ENCODE data around the gene FBXO45.
"Not testable (repeated sequence)": the region's sequence is repeated elsewhere in the genome, so short reads cannot be mapped to it uniquely, and the experiment has no call there.

Gene FBXO45

DNA sequence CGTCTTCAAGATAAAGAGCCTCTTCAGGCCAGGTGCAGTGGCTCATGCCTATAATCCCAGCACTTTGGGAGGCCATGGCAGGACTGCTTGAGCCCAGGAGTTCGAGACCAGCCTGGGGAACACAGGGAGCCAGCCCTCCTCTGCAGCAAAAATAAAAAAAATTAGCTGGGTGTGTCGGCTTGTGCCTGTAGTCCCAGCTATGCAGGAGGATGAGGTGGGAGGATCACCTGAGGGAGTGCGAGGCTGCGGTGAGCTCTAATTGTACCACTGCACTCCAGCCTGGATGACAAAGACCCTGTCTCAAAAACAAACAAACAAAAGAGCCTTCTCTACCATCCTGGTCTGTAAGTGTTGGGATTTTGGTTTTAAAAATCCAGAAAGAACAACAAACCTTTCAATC, 11.2 kb upstream of the FBXO45 start:
- no peak for DNase-seq (ENCODE audit: low read depth in 2 of 2)

DNA sequence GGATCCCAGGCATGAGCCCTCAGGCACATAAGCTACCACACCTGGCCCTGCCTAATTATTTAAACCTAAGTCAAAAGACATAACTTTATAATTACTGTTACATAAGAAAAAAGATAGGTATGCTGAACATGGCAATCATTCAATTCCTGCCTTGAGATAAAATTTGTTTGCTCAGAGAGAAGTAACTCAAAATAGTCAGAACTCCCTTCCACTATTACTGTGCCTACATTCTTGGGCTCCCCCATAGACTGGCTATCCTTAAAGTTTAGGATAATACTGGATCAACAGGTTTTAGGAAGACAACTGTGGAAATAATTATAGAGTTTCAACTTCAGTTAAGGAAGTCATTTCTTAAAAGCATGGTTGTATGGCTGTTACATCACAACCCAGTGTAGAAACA, 10.0 kb upstream of the FBXO45 start:
- no peak for DNase-seq (ENCODE audit: low read depth in 2 of 2)

DNA sequence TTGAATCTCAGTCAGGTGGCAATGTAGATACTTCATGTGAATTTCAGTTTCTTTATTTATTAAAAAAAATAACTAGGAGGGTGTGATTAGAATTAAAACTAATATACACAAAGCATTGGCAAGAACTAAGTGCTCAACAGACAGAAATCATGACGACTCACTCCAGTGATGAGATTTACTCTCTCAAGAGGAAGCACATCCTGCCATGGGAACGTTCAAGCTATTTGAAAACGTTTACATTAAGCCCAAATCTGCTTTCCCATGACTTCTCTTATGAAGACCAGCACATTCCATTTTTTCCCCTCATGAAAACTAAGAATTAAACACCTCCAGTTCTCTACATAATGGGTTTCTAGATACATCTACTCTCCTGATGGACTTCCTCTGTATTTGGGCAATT, 8.6 kb upstream of the FBXO45 start:
- DNase-seq (ENCODE audit: low read depth in 2 of 2) = no peak

DNA sequence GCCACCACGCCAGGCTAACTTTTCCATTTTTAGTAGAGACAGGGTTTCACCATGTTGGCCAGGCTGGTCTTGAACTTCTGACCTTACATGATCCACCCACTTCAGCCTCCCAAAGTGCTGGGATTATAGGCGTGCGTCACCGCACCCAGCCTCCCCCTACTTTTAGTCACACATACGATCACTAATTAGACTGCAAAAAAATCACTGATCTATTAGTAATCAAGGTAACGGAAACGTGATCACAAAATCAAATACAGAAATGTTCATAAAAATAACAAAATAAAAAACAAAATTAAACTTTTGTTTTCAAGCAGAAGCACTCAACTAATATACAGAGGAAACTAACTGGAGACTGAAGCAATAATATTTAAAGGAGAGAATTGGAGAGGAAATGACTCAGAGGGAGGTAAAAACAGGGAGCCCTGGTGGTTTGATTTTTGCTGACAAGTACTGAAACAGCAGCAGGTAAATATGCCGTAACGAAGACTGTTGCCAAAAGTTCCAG, 4.7 kb upstream of the FBXO45 start:
- no peak for DNase-seq (ENCODE audit: low read depth in 2 of 2)

DNA sequence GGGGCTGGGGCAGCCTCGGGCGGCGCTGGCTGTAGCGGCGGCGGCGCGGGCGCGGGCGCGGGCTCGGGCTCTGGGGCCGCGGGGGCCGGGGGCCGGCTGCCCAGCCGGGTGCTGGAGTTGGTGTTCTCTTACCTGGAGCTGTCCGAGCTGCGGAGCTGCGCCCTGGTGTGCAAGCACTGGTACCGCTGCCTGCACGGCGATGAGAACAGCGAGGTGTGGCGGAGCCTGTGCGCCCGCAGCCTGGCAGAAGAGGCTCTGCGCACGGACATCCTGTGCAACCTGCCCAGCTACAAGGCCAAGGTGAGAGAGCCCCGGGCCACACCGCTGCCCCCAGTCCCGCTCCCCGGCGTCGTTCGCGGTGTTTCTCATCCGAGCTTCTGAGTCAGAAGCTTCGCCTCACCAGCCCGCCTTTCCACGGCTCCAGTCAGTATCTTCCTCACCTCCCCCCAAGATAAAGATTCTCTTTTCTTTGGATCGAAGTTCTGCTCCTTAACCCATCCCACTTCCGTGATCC, 600 bp downstream of the FBXO45 start:
- DNase-seq (ENCODE audit: low read depth in 2 of 2) = peak in 1 of 2 donors; percentile 15

DNA sequence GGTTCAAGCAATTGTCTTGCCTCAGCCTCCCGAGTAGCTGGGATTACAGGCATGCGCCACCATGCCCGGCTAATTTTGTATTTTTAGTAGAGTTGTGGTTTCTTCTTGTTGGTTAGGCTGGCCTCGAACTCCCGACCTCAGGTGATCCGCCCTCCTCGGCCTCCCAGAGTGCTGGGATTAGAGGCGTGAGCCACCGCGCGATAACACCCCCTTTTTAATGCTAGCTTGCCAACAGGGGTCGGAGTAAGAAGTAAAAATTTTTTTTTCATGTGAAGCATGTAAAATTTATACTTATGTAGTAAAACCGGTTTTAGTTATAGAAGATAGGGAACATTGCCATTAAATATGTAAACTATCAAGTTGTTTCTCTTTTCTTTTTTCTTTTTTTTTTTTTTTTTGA, 1.9 kb downstream of the FBXO45 start:
- not testable (repeated sequence) for DNase-seq (ENCODE audit: low read depth in 2 of 2)

DNA sequence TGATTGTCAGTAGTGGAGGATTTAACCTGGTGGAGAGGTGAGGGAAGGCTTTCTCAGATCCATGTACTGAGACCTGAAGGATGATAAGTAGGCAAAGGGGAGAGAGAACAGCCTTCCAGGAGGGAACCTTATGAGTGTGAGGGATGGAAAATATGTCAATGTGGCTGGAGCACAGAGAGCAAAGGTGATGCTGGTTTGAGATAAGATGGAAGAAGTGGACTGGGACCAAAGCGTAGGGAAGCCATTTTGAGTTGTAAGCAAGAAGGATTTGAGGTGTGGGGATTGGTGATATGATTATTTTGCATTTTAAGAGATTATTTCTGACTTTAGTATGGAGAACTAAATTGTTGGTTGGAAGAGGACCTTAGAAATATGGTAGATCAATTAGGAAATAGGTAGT, 3.9 kb downstream of the FBXO45 start:
- no peak for DNase-seq (ENCODE audit: low read depth in 2 of 2)

DNA sequence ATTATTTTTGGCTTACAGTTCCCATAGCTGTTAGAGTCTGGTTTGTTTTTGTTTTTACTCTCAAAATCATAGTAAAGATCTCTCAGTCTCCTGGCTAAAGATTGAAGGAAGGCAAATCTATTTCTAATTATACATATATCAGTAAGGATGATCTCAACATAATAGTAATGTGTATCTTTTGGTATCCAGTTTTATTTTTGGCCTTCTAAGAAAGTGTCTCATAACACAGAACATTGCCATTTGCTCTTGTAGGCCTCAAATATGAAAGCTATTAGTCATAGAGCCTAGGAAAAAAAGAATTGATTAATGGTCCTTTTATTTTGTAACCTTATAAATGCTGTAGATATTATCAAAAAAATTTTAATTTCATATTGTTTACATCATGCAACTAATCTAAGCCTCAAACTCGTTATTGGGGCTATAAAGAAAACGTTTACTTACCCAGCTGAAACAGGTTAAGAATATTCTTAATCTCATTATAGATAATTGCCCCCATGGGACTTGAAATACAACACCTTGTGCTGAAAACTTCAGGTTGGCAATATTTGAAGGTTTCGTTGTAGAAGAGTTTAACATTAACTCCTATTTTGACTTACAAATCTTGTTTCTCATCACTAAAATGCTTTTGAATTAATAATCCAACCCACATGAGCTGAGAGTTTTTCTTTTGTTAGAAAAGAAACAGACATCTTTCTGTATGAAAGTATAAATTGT, 16.7 kb downstream of the FBXO45 start:
- DNase-seq (ENCODE audit: low read depth in 2 of 2) = no peak

DNA sequence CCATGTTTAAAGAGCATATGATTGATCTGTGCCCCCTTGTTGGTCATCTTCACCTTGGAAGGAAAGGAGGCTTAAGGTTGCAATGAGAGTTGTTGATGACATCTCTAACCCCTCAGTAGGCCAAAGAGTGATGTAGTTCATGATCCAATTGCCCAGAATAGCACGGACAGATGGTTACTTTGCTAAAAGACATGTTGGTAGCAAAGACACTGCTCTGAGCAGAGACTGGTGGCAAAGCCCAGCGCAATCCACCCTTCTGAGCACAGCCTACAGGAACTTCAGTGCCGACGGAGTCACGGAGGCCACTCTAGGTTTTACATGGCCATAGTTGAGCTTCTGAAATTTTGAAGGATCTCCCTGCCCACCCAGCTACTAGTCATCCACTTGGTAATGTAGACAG, 21.8 kb downstream of the FBXO45 start:
- DNase-seq (ENCODE audit: low read depth in 2 of 2) = no peak

DNA sequence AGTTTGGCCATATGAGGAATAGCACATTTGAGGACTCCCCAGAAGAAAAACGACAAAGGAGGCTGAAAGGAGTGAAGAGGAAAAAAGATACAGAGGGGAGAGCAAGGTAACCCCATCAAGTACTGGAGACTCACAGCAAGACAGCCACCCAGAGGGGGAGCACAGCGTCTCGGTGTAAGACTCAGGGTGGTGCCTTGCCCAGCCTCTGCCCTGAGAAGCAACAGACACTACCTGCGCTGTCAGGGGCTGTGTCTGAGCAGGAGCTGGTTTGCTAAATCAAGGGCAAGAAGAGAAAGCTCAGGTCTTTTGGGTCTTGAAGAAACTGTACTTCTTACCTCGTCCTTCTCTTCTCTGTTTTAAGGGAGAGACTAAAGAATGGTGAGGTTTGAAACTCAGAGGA, 27.9 kb downstream of the FBXO45 start:
- DNase-seq (ENCODE audit: low read depth in 2 of 2) = no peak

DNA sequence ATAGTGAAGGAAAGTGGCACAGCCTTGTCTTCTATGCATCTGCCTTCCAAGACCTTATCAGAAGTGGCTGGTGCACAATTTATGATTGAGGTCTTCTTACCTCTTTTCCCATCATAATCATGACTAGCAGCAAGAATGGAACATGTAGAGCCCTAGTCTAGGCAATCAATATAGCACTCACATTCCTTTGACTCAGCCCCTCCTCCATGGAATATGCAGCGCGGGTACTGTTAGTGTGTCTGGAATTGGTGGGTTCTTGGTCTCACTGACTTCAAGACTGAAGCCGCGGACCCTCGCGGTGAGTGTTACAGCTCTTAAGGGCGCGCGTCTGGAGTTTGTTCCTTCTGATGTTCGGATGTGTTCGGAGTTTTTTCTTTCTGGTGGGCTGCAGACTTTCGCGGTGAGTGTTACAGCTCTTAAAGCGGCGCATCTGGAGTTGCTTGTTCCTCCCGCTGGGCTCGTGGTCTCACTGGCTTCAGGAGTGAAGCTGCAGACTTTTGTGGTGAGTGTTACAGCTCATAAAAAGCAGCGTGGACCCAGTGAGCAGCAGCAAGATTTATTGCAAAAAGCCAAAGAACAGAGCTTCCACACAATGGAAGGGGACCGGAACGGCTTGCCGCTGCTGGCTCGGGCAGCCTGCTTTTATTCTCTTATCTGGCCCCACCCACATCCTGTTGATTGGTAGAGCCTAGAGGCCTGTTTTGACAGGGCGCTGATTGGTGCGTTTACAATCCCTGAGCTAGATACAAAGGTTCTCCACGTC, 29.7 kb downstream of the FBXO45 start:
- not testable (repeated sequence) for DNase-seq (ENCODE audit: low read depth in 2 of 2)

DNA sequence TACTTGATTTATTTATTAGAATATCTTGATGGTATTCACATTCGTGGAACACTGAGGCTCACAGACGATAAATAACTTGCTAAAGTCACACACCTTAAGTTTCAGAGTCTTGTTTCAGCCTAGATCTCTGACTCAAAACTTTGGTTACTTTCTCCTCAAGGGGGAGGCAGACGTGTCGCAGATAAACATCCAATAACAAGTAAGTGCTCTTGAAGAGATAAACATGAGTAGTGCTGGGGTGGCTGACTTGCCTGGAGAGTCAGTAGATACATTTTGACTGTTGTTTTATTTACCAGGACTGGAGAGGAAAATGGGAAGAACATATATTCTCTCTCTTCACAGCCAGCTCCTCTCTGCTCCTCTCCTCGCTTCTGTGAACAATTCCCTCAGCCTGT, 31.3 kb downstream of the FBXO45 start:
- no peak for DNase-seq (ENCODE audit: low read depth in 2 of 2)

DNA sequence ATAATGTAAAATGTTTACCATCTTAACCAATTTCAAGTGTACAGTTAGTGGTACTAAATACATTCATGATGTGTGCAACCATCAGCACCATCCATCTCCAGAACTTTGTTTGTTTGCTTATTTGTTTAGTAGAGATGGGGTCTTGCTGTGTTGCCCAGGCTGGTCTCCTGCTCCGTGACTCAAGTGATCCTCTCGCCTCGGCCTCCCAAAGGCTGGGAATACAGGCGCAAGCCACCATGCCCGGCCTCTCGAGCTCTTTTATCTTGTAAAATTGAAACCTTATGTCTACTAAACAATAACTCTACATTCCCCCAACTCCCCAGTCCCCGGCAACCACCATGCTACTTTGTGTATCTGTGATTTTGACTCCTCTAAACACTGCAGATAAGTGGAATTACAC, 31.9 kb downstream of the FBXO45 start:
- DNase-seq (ENCODE audit: low read depth in 2 of 2) = no peak

DNA sequence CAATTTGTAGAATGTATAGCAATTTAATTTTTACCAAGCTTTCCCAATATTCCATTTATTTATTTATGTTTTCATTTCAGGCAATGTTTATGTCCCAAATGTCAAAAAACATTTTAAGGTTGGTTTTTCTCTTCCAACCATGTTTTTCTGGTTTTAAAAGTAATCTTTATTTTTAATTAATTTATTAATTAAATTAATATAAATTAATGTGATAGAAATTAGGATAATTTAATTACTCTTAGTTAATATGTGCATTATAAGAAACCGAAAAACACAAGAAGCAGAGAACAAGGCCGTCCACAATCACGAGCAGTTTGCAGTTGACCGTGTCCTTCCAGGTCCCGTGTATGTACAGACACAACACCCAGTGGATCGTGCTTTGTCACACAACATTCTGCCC, 34.2 kb downstream of the FBXO45 start:
- no peak for DNase-seq (ENCODE audit: low read depth in 2 of 2)

DNA sequence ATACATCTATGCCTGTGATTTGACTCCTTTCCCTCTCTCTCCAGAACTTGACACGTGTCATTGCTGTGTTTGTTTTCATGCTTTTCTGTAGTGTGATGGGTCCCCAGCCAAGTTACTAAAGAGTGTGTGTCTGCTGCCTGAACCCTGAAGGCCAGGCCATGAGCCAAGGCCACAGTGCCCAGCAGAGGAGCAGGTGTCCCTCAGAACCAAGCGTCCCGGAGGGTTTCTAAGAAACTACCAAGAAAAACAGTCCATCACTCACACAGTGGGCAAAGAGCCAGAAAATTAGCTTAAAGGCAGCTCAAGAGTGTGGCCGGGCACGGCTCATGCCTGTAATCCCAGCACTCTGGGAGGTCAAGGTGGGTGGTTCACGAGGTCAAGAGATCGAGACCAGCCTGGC, 35.2 kb downstream of the FBXO45 start:
- DNase-seq (ENCODE audit: low read depth in 2 of 2) = no peak

DNA sequence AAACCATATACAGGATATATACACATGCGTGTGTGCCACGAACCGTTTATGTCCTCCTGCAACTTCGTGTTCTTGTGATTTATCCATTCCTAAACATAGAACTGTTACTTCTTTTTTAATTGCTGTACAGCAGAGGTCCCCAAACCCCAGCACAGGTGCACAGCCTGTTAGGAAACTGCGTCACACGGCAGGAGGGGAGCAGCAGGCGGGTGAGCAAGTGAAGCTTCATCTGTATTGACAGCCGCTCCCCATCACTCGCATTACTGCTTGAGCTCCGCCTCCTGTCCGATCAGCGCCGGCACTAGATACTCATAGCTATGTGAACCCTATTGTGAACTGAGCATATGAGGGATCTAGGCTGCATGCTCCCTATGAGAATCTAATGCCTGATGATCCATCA, 36.1 kb downstream of the FBXO45 start:
- DNase-seq (ENCODE audit: low read depth in 2 of 2) = peak in 1 of 2 donors; percentile 23

DNA sequence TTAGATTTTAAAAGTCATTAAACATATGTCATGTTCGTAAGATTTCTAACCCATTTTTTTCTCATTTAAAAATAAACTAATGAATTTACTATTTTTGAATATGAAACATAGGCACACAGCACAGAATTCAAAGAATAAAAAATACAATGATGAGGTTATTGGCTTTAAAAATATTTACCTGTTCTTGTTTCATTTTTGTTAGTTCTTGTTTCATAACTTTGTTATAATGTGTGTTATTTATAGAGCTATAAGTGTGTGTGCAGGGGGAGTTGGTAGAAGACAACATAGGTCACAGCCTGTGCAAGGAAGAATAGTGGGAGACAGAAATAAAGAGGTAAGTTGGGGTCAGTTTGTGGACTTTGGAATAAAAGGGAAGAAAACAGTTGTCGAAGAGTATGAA, 40.2 kb downstream of the FBXO45 start:
- DNase-seq (ENCODE audit: low read depth in 2 of 2) = no peak

DNA sequence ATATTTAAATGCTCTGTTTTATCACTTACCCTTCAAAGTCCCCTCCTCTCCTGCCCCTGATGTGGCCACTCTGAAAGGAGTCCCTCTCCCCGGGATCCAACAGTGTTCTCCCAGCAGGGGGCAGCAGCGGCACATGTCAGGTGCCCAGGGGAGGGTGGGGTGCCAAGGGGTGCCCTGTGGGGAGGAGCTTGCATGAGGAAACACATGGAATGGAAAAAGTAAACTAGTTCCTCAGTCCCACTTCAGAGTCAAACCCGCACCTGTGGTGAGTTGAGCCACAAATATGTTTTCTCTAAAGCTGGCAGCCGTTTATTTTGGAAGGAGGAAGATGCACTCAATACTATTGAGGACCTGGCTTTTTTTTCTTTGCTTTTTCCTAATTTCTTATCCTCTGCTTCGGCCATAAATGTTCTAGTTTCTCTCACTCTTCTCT, 40.9 kb downstream of the FBXO45 start:
- DNase-seq (ENCODE audit: low read depth in 2 of 2) = peak; percentile 84 to 89

DNA sequence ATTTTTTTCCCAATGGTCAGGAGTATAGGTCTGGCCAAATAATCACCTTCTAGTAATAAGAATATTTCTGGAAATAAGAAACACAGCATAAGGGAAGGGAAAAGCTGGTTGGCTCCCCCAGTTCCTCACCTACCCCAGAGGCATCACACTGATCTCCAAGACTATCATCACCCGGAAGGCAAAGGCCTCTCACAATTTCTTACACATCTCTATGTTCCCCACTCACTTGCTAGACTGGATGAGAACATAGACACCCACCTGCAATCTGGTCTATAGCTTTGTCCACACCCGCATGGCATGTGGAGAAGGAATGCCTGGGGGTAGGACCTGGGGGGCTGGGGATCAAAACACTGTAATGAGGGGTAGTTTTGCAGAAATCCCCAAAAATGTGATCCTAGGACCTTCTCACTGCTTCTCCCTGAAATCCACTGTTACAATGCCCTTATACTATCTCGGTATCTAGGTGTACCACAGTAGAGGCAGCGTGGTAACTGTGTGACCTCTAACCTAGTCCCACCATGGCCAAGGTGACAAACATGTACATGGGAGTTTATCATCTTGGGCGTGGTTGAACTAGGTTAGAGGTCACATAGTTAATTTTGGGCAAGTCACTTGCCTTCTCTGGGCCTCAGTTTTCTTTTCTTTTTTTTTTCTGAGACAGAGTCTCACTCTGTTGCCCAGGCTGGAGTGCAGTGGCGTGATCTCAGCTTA, 41.5 kb downstream of the FBXO45 start:
- no peak for DNase-seq (ENCODE audit: low read depth in 2 of 2)

DNA sequence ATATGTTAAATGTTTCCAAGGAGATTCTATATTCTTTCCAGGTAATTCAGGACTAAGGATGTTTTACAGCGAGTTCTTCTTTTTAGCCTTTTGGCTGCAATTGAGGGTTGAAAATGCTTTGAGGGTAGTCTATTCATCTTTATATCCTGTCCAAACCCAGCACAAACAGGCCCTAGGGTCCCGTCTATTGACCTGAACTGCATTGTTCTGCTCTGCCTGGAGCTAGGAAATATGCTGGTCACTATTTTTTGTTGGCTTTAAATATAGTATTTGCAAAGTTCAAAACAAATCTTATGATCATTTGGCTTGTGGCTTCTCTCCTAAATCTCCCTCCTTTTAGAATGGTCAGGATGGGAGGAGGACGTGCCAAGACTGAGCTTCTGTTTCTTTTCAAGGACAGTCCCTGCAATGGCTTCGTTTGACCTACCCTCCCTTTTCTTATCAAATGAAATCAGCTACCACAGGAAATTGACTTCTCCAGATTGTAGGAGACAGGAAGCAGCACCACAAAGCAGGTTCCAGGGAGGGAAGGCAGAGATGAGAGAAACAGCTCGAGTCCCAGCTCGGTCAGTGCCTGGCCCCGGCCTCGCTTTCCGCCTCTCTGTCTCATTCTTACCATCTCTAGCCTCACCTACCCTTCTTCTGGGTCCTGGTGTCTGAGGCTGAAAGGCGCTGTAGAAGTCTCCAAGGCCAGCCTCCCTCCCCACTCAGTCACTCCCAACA, 43.5 kb downstream of the FBXO45 start:
- no peak for DNase-seq (ENCODE audit: low read depth in 2 of 2)

DNA sequence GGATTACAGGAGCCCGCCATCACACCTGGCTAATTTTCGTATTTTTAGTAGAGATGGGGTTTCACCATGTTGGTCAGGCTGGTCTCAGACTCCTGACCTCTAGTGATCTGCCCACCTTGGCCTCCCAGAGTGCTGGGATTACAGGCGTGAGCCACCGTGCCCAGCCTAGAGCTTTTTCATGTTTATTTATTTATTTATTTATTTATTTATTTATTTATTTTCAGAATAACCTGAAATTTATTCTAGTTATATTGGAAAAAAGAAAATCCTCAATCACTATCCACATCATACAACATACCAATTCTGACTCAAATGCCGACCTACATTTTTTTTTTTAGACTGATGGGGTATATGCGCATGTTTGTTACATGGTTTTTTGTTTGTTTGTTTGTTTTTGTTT, 46.8 kb downstream of the FBXO45 start:
- not testable (repeated sequence) for DNase-seq (ENCODE audit: low read depth in 2 of 2)

DNA sequence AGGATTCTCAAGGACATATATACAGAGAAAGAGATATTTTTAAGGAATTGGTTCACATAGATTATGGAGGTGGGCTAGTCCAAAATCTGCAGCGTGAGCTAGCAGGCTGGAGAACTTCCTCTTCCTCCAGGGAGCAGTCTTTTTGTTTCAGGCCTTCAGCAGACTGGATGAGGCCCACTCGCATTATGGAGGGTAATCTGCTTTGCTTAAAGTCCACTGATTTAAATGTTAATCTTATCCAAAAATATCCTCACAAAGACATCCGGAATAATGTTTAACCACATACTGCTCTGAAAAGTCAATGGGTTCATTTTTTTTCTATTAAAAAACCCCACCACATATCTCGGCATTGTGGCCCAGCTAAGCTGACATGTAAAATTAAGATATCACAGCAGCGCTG, 48.8 kb downstream of the FBXO45 start:
- DNase-seq (ENCODE audit: low read depth in 2 of 2) = no peak
